GM12875 (cell line): Measurements from ENCODE around the gene ORC1.

Source experiments
- H3K4me3 ChIP-seq: one replicate; pipeline ENCODE4 v1.5.1; 2011; ENCODE audit warnings: low read depth, low read length, control low read depth
- TF ChIP-seq, protein P1 (sequence below): IDR thresholded peaks from 2 replicates; pipeline ENCODE4 v1.5.1; 2011; ENCODE audit warnings: low read depth, mild to moderate bottlenecking, control low read depth, inconsistent platforms, low read length, moderate library complexity, borderline replicate concordance; ENCODE audit not compliant: insufficient read depth

The ORC1 gene

DNA sequence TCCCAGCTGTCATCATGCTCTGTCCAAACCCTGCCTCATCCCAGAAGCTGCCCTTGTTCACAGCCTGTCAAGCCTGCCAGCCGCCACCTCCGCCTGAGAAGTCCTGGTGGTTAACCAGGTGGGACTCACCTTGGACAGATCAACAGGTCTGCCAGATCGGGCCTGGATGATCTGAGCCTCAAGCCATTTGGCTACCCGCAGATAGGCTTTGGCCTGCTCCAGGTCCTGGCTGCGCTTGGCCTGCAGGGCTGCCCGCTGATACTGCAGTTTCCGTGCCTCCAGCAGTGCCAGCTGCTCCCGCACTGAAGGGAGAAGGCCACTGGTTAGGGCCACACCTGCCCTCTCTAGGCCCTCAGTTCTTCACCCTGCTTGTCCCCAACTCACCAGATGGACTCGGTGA is 46.8 kb downstream of the ORC1 start:
- H3K4me3 ChIP-seq, result no peak overlapping the region
- TF ChIP-seq, protein P1, sequence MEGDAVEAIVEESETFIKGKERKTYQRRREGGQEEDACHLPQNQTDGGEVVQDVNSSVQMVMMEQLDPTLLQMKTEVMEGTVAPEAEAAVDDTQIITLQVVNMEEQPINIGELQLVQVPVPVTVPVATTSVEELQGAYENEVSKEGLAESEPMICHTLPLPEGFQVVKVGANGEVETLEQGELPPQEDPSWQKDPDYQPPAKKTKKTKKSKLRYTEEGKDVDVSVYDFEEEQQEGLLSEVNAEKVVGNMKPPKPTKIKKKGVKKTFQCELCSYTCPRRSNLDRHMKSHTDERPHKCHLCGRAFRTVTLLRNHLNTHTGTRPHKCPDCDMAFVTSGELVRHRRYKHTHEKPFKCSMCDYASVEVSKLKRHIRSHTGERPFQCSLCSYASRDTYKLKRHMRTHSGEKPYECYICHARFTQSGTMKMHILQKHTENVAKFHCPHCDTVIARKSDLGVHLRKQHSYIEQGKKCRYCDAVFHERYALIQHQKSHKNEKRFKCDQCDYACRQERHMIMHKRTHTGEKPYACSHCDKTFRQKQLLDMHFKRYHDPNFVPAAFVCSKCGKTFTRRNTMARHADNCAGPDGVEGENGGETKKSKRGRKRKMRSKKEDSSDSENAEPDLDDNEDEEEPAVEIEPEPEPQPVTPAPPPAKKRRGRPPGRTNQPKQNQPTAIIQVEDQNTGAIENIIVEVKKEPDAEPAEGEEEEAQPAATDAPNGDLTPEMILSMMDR, result no peak

DNA sequence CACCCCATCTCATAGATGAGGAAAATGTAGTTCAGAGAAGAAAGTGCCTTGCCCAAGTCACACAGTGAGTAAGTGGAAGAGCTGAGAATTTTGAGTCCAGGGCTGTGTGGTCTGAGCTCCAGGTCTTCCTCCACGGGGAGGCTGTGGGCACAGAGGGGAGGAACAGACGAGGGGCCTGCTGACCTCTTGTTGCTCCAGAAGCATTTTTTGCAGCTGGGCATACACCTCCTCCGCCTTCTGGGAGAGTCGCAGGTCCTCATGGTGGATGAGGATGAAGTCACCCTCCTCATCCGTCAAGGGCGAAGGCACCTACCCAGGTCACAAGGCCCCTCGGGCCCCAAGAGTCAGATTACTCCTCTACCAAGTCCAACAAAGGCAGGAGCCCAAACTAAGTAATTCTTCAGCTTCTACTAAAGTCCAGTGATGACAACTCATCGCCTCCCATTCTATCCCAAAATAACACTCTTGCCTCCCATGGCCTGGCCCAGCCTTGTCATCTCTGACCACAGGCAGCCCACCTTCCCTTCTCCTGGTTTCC is 47.3 kb downstream of the ORC1 start:
- TF ChIP-seq, protein P1, result no peak
- H3K4me3 ChIP-seq, result no peak overlapping the region

DNA sequence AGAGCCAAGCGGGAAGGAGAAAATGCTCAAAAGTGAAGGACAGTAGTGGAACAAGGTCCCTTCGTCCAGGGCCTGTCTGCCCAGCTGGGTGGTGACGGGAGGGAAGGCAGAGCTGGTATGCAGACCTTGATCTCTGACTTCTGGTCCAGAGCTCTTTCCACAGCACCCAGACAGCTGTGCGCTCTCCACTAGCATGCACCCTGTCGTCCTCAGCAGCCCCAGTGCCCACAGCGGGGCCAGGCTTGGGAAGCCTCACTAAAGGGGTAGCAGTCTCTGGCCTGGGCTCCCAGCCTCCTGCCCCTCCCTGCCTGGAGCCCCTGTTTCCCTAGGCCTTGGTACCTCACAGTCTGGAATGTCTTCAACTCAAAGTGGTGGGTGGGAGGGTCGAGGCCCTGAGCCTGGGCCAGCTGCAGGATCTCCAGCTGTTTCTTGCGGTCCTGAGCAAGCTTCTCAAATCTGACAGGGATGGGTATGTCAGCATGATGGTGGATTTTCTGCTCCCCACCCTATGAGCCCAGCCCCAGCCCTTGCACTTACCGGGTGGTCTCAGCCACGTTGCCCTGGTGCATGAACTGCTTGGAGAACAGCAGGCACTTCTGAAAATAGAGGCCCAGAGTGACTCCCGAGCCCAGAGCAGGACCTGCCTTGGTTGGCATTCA is 48.2 kb downstream of the ORC1 start:
- TF ChIP-seq, protein P1, result no peak

DNA sequence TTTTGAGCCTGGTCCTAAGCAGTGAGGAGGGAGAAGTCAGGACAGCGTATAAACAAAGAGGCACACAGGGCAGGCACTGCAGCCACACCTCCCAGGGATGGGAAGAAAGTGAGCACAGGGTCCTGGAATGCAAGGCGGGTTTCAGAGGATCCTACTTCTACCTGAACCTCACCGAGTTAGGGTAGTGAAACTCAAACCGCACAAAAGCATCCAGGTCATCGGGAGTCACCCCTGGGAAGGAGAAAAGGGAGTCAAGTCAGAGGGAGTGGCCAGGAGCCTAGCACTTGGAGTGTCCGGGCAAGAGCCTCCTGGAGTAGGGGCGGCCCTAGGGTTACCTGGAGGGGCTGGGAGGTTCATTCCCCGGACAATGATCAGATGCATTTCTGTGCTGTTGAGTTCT is 48.8 kb downstream of the ORC1 start:
- TF ChIP-seq, protein P1, result no peak
- H3K4me3 ChIP-seq, result no peak overlapping the region

More for the DNA sequence above, 48.2 kb downstream of the ORC1 start:
- no peak overlapping the region for H3K4me3 ChIP-seq

DNA sequence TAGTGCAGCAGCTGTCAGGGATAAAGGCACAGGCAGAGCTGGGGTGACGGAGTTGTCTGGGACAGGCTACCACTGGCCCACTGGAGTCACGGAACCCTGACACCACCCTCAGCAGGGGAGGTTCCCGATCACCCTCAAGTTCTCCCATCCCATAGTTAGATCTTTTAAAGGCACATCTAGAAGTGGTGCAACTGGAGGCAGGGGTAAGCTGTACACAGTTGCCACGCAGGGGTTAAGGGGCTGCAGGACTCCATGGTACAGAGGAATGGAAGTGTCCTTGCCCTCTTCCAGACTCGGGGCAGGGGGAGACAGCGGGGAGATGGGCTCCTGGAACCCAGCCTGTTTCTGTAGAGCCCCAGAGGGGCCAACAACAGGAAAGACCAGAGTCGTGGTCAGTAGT is 51.5 kb downstream of the ORC1 start:
- H3K4me3 ChIP-seq, result no peak overlapping the region
- TF ChIP-seq, protein P1, result no peak

DNA sequence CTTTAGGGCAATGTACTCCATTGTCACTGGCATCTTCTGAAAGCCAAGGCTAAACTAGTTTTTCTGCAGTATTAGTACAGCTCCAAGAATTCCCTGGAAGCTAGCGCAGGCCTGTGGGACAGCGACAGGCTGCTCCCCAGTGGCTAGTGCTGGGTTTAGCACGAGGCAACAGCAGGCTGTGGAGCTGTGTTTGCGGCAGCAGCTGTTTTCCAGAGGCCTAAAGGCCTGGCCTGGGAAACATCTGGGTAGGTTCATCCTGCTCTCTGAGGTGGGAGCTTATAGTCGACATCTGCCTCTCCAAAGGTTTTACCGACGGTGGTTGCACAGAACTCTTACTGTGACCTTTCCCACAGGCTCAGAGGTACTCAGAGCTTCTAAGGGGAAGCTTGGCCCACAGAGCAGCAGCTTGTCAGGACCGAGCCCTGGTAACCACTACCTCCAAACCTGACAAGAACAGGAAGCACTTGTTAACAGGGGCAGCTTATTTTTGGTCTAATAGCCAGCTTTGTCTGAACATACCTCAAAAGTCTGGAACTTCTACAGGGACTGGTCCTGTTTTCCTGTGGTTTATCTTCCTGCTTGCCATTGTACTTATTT is 55.4 kb downstream of the ORC1 start:
- TF ChIP-seq, protein P1, result no peak
- H3K4me3 ChIP-seq, result no peak overlapping the region

DNA sequence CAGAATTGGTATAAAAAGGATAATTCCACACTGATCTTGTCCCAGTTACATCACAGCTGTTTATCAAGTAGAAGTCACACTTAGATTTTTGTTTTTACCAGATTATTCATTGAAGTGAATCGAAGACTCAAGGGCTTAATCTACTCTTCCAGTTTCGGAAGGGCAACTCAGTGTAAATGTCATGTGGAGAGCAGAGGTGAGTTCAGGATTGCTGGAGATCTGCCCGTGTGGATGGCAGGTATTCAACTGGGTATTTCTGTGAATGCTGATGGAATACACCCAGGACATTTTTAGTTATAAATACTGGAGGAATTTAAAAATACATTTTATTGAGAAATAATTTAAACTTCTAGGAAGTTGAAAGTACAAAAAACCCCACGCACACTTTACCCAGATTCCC is 57.6 kb downstream of the ORC1 start:
- H3K4me3 ChIP-seq, result no peak overlapping the region

More for the DNA sequence above, 57.6 kb downstream of the ORC1 start:
- TF ChIP-seq, protein P1, result no peak
